GM18858 (cell line): ENCODE measurements around the gene ZNF581.

Experiments used
- ATAC-seq: cut with Tn5 transposase; IDR thresholded peaks from one replicate; pipeline ENCODE4 v1.9.1; 2021; ENCODE audit not compliant: unreplicated experiment

ZNF581 gene

DNA sequence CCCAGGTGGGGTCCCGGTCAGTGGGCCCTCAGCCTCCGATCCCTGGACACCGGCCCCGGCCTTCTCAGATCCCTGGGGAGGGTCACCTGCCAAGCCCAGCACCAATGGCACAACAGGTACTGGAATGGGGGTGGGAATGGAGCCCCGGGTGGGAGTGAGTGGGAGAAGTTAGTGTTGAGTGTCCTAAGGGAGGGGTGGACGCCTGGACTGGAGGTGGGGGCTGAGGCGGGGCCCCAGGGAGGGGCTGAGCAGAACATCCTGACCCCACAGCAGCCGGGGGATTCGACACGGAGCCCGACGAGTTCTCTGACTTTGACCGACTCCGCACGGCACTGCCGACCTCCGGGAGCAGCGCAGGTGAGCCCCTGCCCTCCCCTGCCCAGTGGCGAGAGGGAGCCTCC is 49.2 kb downstream of the ZNF581 start:
- no peak for ATAC-seq

DNA sequence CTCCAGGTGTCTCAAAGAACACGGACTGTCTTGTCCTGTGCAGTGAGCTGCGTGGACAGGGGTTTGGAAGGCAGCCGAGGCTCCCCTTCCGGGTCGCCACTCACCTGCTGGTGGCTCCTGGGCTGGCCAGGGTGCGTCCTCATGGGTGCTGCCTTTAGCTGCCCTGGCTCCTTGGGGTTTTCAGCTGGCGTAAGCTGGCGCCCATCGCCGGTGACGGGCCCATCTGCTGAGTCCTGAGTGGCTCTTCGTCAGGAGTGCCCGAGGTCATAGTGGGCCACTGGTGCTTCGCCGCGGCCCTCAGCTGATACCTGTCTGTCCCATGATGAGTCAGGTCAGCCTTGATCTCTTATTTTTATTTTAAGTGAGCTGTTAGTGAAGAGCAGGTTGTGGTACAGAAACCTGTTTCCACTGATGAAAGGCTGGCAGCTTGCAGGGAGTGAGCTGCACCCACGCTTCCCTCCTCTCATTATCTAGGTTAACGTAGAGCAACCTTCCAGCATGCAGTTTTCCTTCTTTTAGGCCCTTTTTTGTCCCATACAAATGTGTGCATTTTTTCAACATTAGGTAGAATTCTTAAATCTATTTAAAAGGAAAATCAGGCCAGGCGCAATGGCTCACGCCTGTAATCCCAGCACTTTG is 50.0 kb downstream of the ZNF581 start:
- ATAC-seq, result no peak

DNA sequence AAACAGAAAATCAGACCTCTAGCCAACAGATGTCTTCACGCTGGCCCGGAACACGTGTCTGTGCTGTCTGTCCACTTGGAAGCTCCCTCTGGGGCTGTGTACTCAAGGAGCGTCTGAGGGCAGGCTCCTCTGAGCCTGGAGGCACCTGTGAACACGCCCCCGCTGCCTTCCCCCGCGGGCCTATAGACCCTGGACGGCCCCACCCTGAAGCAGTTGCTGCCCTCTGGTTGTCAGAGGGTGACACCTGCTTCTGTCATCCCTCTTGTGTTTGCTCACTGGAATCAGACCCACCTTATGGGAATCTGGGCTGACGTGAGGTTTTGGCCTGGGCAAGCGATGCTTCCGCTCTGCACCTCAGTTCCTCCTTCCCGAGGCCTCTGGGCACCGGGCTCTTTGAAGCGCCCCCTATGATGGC is 50.8 kb downstream of the ZNF581 start:
- ATAC-seq, result no peak

DNA sequence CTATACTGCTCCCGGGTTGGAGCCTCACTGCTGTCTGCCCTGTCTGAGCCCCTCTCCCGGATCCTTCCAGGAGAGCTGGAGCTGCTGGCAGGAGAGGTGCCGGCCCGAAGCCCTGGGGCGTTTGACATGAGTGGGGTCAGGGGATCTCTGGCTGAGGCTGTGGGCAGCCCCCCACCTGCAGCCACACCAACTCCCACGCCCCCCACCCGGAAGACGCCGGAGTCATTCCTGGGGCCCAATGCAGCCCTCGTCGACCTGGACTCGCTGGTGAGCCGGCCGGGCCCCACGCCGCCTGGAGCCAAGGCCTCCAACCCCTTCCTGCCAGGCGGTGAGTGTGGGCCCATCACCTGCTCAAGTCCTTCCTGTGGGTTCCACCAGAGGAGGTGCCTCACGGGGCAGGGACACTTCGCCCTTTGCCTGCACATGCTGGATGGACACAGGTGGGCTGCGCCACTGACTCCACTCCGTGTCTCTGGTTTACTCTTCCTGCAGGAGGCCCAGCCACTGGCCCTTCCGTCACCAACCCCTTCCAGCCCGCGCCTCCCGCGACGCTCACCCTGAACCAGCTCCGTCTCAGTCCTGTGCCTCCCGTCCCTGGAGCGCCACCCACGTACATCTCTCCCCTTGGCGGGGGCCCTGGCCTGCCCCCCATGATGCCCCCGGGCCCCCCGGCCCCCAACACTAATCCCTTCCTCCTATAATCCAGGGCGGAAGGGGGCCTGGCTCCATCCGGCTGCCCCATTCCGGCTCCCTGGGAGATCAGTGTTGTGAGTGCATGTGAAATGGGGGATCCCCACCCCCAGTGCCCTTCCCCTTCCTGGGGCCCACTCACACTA is 51.4 kb downstream of the ZNF581 start:
- ATAC-seq, result no peak
